Astrocyte of the cerebellum (primary cell): ENCODE data around the gene ZBTB16.

Source experiments
- DNase-seq: peaks from one replicate; pipeline ENCODE4 v3.0.0-alpha.2; 2011; ENCODE audit warnings: low read depth
- H3K4me3 ChIP-seq: 2 replicates; pipeline ENCODE4 v1.5.1; 2011; ENCODE audit warnings: mild to moderate bottlenecking, low read depth, low read length, moderate library complexity
- CTCF ChIP-seq: IDR thresholded peaks from 2 replicates; pipeline ENCODE4 v1.5.1; 2012; ENCODE audit warnings: low read length, low read depth, moderate library complexity, mild to moderate bottlenecking; ENCODE audit errors: missing control alignments
- in situ Hi-C: cut with HindIII; loops from 2 replicates; pipeline ENCODE4 v1.10.0; 2017; ENCODE audit warnings: low sequenced_read_pairs

The ZBTB16 gene

GRCh38 chr11:114250993-114251814 lies 191.7 kb downstream of the ZBTB16 start:
- in situ Hi-C loops = no loop called here
- TF ChIP-seq CTCF = no peak
- no peak for DNase-seq
- H3K4me3 ChIP-seq = no peak overlapping the region

DNA sequence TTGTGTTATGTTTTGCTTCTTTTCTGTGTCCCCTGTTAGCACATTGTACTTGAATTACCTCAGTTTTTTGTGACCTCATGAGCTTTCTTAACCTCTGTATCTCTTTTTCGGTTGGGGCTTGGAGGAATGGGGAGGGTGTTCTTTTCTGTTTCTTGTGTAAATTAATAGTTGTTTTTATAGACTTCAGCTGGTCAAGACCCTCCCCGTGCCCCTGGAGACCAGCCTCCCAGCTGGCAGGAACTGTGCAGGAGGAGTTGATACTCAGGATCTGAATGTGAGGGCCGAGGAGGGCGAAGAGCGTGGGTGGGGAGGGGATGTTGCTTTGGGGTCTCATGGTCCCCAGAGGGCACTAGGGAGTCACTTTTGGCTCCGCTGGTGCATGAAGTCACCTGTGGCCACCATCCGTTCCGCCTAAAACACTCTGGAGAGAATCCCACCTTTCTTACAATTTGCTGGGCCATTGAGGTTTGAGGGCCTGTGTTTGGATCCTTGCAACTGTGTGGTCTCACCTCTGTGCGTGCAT lies 192.4 kb downstream of the ZBTB16 start:
- no peak overlapping the region for H3K4me3 ChIP-seq
- in situ Hi-C loops = no loop called here
- TF ChIP-seq CTCF = no peak
- DNase-seq = no peak

GRCh38 chr11:114252767-114253166 lies 193.3 kb downstream of the ZBTB16 start:
- in situ Hi-C loops = no loop called here
- DNase-seq = no peak
- H3K4me3 ChIP-seq = no peak overlapping the region
- TF ChIP-seq CTCF = no peak

GRCh38 chr11:114253771-114254170 lies 194.3 kb downstream of the ZBTB16 start:
- DNase-seq = no peak
- in situ Hi-C loops = no loop called here
- TF ChIP-seq CTCF = peak; percentile 6
- no peak overlapping the region for H3K4me3 ChIP-seq

DNA sequence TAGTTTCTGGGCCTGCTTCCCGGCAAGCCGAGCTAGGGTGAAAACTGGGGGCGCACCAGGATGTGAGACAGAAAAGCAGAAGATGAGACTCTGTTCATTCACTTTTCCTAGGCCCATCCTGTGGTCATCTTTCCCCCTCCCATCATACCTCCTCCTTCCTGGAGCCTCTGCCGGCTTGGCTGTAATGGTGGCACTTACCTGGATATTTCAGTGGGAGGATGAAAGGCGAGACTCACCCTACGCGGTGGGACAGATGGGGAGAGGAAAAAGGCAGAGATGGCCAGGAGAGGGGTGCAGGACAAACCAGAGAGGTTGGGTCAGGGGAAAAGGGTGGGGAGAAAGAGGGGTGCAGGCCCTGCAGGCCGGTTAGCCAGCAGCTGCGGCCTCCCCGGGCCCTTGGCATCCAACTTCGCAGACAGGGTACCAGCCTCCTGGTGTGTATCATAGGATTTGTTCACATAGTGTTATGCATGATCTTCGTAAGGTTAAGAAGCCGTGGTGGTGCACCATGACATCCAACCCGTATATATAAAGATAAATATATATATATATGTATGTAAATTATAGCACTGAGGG lies 195.1 kb downstream of the ZBTB16 start:
- no peak for DNase-seq
- no peak for TF ChIP-seq CTCF
- in situ Hi-C loops = loop anchor here (5.0 kb wide), 1 partner anchor 87 kb away; no protein-coding TSS in a partner anchor
- H3K4me3 ChIP-seq = no peak overlapping the region

DNA sequence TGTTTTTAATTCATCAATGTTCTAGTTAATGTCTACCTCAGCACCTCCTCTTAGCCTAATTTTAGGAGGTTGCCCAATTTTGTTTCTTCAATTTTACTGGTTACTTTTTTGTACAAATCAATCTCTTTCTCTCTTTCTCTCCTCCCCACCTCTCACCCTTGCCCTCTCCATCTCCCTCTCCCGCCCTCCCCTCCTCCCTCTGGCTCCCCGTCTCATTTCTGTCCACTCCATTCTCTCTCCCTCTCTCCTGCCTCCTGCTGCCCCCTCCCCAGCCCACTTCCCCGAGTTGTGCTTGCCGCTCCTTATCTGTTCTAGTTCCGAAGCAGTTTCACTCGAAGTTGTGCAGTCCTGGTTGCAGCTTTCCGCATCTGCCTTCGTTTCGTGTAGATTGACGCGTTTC lies 195.8 kb downstream of the ZBTB16 start:
- in situ Hi-C loops = loop anchor here (5.0 kb wide), 1 partner anchor 88 kb away; no protein-coding TSS in a partner anchor
- no peak for DNase-seq
- TF ChIP-seq CTCF = no peak
- H3K4me3 ChIP-seq = no peak overlapping the region
